ENCODE results near the gene TBC1D14.

- no peak for TF ChIP-seq CTCF (conservative IDR thresholded peaks at IDR 0.05)
- no peak for TF ChIP-seq ZFX (IDR thresholded peaks at IDR 0.05)
These were observed 164.8 kb downstream of the TBC1D14 start for GRCh38 chr4:7074426-7074825.
